HFF-Myc (cell line): Measurements from ENCODE around the gene TXNRD1.

Experiments used
- DNase-seq: peaks from one replicate; pipeline ENCODE4 v3.0.0-alpha.2; 2011; ENCODE audit warnings: low read depth; ENCODE audit errors: extremely low read depth
- H3K4me3 ChIP-seq: replicated peaks from 2 replicates; pipeline ENCODE4 v1.5.1; 2011; ENCODE audit warnings: low read depth, mild to moderate bottlenecking, control low read depth, low read length
- CTCF ChIP-seq: IDR thresholded peaks from 2 replicates; pipeline ENCODE4 v1.5.1; 2012; ENCODE audit warnings: mild to moderate bottlenecking, low read depth, low read length, control low read depth; ENCODE audit errors: missing control alignments

The TXNRD1 gene

GRCh38 chr12:104315326-104316224 is 100.0 kb downstream of the TXNRD1 start:
- no peak for TF ChIP-seq CTCF
- no peak for DNase-seq
- H3K4me3 ChIP-seq, result no peak overlapping the region

GRCh38 chr12:104316936-104317335 is 101.4 kb downstream of the TXNRD1 start:
- DNase-seq, result no peak
- no peak for TF ChIP-seq CTCF
- H3K4me3 ChIP-seq, result no peak overlapping the region

GRCh38 chr12:104317538-104318210 is 102.1 kb downstream of the TXNRD1 start:
- no peak for TF ChIP-seq CTCF
- no peak for DNase-seq
- no peak overlapping the region for H3K4me3 ChIP-seq

GRCh38 chr12:104319028-104319427 is 103.4 kb downstream of the TXNRD1 start:
- no peak for DNase-seq
- H3K4me3 ChIP-seq, result no peak overlapping the region
- TF ChIP-seq CTCF, result no peak

GRCh38 chr12:104319918-104320626 is 104.5 kb downstream of the TXNRD1 start:
- DNase-seq, result no peak
- no peak for TF ChIP-seq CTCF
- H3K4me3 ChIP-seq, result no peak overlapping the region

GRCh38 chr12:104320627-104321024 is 105.0 kb downstream of the TXNRD1 start:
- DNase-seq, result no peak
- no peak for TF ChIP-seq CTCF
- H3K4me3 ChIP-seq, result no peak overlapping the region
